Measurements from ENCODE around the gene ORM2. TPM values are rescaled to one million over a fixed set of nuclear protein-coding genes. Genes with fewer than 3 reads are reported as not detected.

ORM2 gene
- total RNA-seq, 1 experiment from 2014 or later = 46.0 TPM

DNA sequence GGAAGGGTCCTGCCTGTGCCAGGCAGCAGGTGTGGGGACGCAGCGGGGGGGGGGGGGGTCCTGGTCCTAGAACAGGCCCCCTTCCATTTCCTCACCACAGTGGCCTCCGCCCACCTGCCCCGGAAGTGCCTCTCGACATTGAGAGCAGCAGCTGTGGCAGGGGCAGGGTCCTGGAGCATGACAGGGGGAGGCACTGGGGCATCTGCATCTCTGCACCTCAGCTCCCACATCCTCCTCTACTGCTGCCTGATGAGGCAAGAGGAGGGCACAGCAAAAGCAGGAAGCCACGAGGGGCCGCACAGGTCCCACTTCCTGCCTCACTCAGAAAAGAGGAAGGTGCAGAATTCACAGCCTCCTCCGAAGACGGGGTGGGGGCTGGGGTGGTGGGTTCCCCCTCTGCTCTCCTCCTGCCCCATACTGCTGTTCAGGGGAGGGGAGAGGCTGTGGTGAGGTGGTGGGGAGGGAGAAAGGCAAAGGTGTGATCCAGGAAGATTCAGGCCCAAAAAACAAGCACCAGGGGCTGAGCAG lies 43.3 kb downstream of the ORM2 start:
- intact Hi-C loops (cut with micrococcal nuclease; ENCODE audit: unreplicated experiment) = no loop called here
- CTCF ChIA-PET = interaction anchor here (0.7 kb wide), 1 partner anchor 21 kb away, joined by 4 read pairs; no protein-coding TSS in a partner anchor

DNA sequence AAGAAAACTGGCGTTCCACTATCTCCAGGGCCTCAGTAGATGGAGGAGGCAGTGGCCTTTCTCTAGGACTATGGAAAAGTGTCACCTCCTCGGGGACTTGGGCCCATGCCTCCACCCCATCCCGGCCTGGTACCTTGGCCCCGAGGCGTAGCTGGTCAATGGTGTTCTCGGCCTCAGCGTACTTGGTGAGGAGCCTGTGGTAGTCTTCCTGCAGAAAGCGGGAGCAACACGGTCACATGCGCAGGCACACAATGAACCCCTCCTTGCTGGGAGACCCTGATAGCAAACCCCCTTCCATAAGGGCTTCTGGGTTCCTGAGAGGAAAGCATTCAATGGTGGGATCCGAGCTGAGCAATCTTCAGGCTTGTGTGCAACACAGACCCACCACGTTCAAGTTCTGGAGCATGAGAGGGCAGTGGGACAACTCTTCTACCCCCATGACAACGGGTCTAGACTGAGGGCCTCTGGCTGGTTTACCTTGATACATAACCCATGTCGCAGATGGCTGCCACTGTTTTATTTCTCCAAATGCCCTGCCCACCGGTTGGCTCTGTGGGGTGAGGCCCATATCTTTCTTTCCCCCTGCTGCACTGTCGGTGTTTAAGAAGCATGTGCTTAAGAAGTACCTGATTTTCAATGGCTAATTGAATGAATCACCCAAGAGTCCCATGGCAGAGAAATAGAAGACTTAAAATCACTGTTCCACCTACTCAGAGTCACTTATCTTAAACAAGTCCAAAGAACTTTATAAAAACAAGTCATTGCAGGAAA lies 44.5 kb downstream of the ORM2 start:
- H3K4me1 Mint-ChIP-seq (ENCODE audit: low read depth, unreplicated experiment) = no peaks in the 10 kb centered on the region
- H3K4me3 Mint-ChIP-seq (ENCODE audit: unreplicated experiment) = no peak overlapping the region
- POLR2A ChIA-PET = no interaction called here
- intact Hi-C loops (cut with micrococcal nuclease; ENCODE audit: unreplicated experiment) = no loop called here
- no peak for DNase-seq
- H3K27ac Mint-ChIP-seq (ENCODE audit: unreplicated experiment) = no peak overlapping the region
- TF ChIP-seq, protein P1, sequence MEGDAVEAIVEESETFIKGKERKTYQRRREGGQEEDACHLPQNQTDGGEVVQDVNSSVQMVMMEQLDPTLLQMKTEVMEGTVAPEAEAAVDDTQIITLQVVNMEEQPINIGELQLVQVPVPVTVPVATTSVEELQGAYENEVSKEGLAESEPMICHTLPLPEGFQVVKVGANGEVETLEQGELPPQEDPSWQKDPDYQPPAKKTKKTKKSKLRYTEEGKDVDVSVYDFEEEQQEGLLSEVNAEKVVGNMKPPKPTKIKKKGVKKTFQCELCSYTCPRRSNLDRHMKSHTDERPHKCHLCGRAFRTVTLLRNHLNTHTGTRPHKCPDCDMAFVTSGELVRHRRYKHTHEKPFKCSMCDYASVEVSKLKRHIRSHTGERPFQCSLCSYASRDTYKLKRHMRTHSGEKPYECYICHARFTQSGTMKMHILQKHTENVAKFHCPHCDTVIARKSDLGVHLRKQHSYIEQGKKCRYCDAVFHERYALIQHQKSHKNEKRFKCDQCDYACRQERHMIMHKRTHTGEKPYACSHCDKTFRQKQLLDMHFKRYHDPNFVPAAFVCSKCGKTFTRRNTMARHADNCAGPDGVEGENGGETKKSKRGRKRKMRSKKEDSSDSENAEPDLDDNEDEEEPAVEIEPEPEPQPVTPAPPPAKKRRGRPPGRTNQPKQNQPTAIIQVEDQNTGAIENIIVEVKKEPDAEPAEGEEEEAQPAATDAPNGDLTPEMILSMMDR (IDR thresholded peaks at IDR 0.05; ENCODE audit: insufficient read depth in 1 of 2, low read depth in 1 of 2, low read length in 1 of 2, severe bottlenecking in 1 of 2, unreplicated experiment in 1 of 2) = no peak
- H3K9me3 Mint-ChIP-seq (ENCODE audit: unreplicated experiment) = no peaks in the 10 kb centered on the region
- CTCF ChIA-PET = interaction anchor here (0.6 kb wide), 1 partner anchor 629 kb away, joined by 3 read pairs; no protein-coding TSS in a partner anchor
- H3K27me3 Mint-ChIP-seq (ENCODE audit: insufficient read depth, unreplicated experiment) = no peaks in the 10 kb centered on the region
- no TSS peak for BruUV-seq (replicated peaks)
- Histone ChIP-seq H3K27me3 (replicated peaks; ENCODE audit: control insufficient read depth, insufficient read depth, low read length) (no peaks in the 10 kb centered on the region), H3K4me3 (ENCODE audit: low read depth, low read length) (no peak overlapping the region), H3K36me3 (ENCODE audit: control insufficient read depth, insufficient read depth, low read length) (no peaks in the 10 kb centered on the region), H3K4me1 (no peaks in the 10 kb centered on the region), H3K9me3 (no peaks in the 10 kb centered on the region)
- peaks cover 6% of the 10 kb centered on the region for H3K36me3 Mint-ChIP-seq (ENCODE audit: insufficient read depth, unreplicated experiment)

More for the DNA sequence above, 43.3 kb downstream of the ORM2 start:
- Mint-ChIP-seq H3K4me1 (ENCODE audit: low read depth, unreplicated experiment) (no peaks in the 10 kb centered on the region), H3K36me3 (ENCODE audit: insufficient read depth, unreplicated experiment) (peaks cover 6% of the 10 kb centered on the region), H3K9me3 (ENCODE audit: unreplicated experiment) (no peaks in the 10 kb centered on the region), H3K27me3 (ENCODE audit: insufficient read depth, unreplicated experiment) (no peaks in the 10 kb centered on the region), H3K27ac (ENCODE audit: unreplicated experiment) (no peak overlapping the region), H3K4me3 (ENCODE audit: unreplicated experiment) (no peak overlapping the region)
- Histone ChIP-seq H3K4me1 (no peaks in the 10 kb centered on the region), H3K36me3 (ENCODE audit: control insufficient read depth, insufficient read depth, low read length) (no peaks in the 10 kb centered on the region; the same call in 1 of the 2 replicates), H3K9me3 (no peaks in the 10 kb centered on the region), H3K4me3 (ENCODE audit: low read depth, low read length) (no peak overlapping the region), H3K27me3 (replicated peaks; ENCODE audit: control insufficient read depth, insufficient read depth, low read length) (no peaks in the 10 kb centered on the region)
- DNase-seq = no peak
- no TSS peak for BruUV-seq (replicated peaks)
- TF ChIP-seq, protein P1 (IDR thresholded peaks at IDR 0.05; ENCODE audit: insufficient read depth in 1 of 2, low read depth in 1 of 2, low read length in 1 of 2, severe bottlenecking in 1 of 2, unreplicated experiment in 1 of 2) = no peak
- POLR2A ChIA-PET = no interaction called here

DNA sequence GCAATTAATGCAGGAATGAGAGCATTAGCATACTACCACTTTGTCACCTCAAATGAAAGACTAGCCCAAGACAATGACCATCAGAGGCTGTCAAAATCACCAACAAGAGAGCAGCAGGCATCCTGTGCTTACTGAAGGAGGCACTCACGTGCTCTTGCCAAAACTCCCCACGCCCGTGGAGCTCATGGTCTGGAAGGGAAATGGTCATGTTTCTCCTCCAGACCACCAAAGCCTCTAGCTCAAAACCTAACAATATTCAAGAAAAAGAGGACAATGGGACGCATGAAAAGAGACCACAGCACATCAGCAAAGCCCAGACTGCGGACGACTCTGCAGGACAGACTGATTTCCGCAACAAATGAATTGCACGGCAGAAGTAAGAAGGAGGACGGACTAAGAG lies 45.3 kb downstream of the ORM2 start:
- POLR2A ChIA-PET = no interaction called here
- no peak overlapping the region for H3K4me3 Mint-ChIP-seq (ENCODE audit: unreplicated experiment)
- no peak for DNase-seq
- no TSS peak for BruUV-seq (replicated peaks)
- Histone ChIP-seq H3K4me3 (ENCODE audit: low read depth, low read length) (no peak overlapping the region), H3K36me3 (ENCODE audit: control insufficient read depth, insufficient read depth, low read length) (no peaks in the 10 kb centered on the region), H3K9me3 (no peaks in the 10 kb centered on the region), H3K4me1 (no peaks in the 10 kb centered on the region), H3K27me3 (replicated peaks; ENCODE audit: control insufficient read depth, insufficient read depth, low read length) (no peaks in the 10 kb centered on the region)
- peaks cover under 1% of the 10 kb centered on the region for H3K36me3 Mint-ChIP-seq (ENCODE audit: insufficient read depth, unreplicated experiment)
- no peaks in the 10 kb centered on the region for H3K27me3 Mint-ChIP-seq (ENCODE audit: insufficient read depth, unreplicated experiment)
- H3K27ac Mint-ChIP-seq (ENCODE audit: unreplicated experiment) = no peak overlapping the region
- no peaks in the 10 kb centered on the region for H3K4me1 Mint-ChIP-seq (ENCODE audit: low read depth, unreplicated experiment)
- CTCF ChIA-PET = interaction anchor here (0.6 kb wide), 1 partner anchor 628 kb away, joined by 3 read pairs; no protein-coding TSS in a partner anchor
- intact Hi-C loops (cut with micrococcal nuclease; ENCODE audit: unreplicated experiment) = no loop called here
- no peaks in the 10 kb centered on the region for H3K9me3 Mint-ChIP-seq (ENCODE audit: unreplicated experiment)
- TF ChIP-seq, protein P1 (IDR thresholded peaks at IDR 0.05; ENCODE audit: insufficient read depth in 1 of 2, low read depth in 1 of 2, low read length in 1 of 2, severe bottlenecking in 1 of 2, unreplicated experiment in 1 of 2) = no peak

All from Caco-2 (cell line).